BJ (cell line): ENCODE results near the gene CDH23. TPM values are rescaled to one million over a fixed set of nuclear protein-coding genes. Genes with fewer than 3 reads are reported as not detected.

Experiments
- CTCF ChIA-PET: fragments of 350-600 bp; formaldehyde crosslinking; extraction: SDS; loops from one replicate; lab custom pipeline; 2021; ENCODE audit warnings: antibody characterized with exemption, inconsistent platforms; lab: Yijun Ruan, JAX
- POLR2A ChIA-PET: fragments of 300-600 bp; sonication (Branson Sonifier 250); formaldehyde crosslinking; extraction: SDS; loops from one replicate; lab custom pipeline; 2021; ENCODE audit warnings: antibody characterized with exemption; lab: Charles Lee
- DNase-seq: peaks from one replicate; pipeline ENCODE4 v3.0.0-alpha.2; 2011; ENCODE audit warnings: low read depth
- H3K27me3 ChIP-seq: 2 replicates; pipeline ENCODE4 v1.6.0; 2011; ENCODE audit warnings: low read length; ENCODE audit not compliant: control insufficient read depth, insufficient read depth
- H3K36me3 ChIP-seq: 2 replicates; pipeline ENCODE4 v1.5.1; 2011; ENCODE audit warnings: low read length; ENCODE audit not compliant: control insufficient read depth, insufficient read depth
- H3K4me3 ChIP-seq: 2 replicates; pipeline ENCODE4 v1.5.1; 2011; ENCODE audit warnings: low read depth, mild to moderate bottlenecking, control low read depth, low read length
- CTCF ChIP-seq: IDR thresholded peaks from 2 replicates; pipeline ENCODE4 v1.5.1; 2011; ENCODE audit warnings: low read depth, mild to moderate bottlenecking, control low read depth, inconsistent platforms, low read length, moderate library complexity; ENCODE audit not compliant: insufficient read depth
- polyA plus RNA-seq: library from polyadenylated mRNA; depleted of rRNA; stranded (reverse); fragments of >200 nt; gene quantifications from 2 replicates; pipeline ENCODE4 v1.2.3, GENCODE V29; 2011

Gene CDH23
- polyA plus RNA-seq, 1 experiment = 0.05 TPM

GRCh38 chr10:71555087-71555723, 158.5 kb downstream of the CDH23 start:
- POLR2A ChIA-PET = no interaction called here
- Histone ChIP-seq H3K4me3 (no peak overlapping the region), H3K27me3 (peaks cover 9% of the 10 kb centered on the region), H3K36me3 (no peaks in the 10 kb centered on the region)
- TF ChIP-seq CTCF = no peak
- DNase-seq = no peak
- CTCF ChIA-PET = interaction anchor here (3.8 kb wide), 1 partner anchor 15 kb away, joined by 19 read pairs; no protein-coding TSS in a partner anchor

- POLR2A ChIA-PET = no interaction called here
- TF ChIP-seq CTCF = no peak
- CTCF ChIA-PET = interaction anchor here (3.8 kb wide), 1 partner anchor 14 kb away, joined by 19 read pairs; no protein-coding TSS in a partner anchor
Measured at GRCh38 chr10:71555724-71556119, 159.0 kb downstream of the CDH23 start.

GRCh38 chr10:71558991-71559390, 162.3 kb downstream of the CDH23 start:
- CTCF ChIA-PET = interaction anchor here (1.9 to 2.2 kb wide), 2 partner anchors 10 to 244 kb away, joined by 4 to 10 read pairs; no protein-coding TSS in a partner anchor
- Histone ChIP-seq H3K27me3 (peaks cover 9% of the 10 kb centered on the region), H3K4me3 (no peak overlapping the region), H3K36me3 (no peaks in the 10 kb centered on the region)
- TF ChIP-seq CTCF = no peak
- POLR2A ChIA-PET = no interaction called here
- no peak for DNase-seq

More at GRCh38 chr10:71555724-71556119, 159.0 kb downstream of the CDH23 start:
- H3K36me3 ChIP-seq = no peaks in the 10 kb centered on the region
- H3K27me3 ChIP-seq = peaks cover 9% of the 10 kb centered on the region
- no peak for DNase-seq
- no peak overlapping the region for H3K4me3 ChIP-seq

GRCh38 chr10:71561003-71561574, 164.4 kb downstream of the CDH23 start:
- no peak for TF ChIP-seq CTCF
- Histone ChIP-seq H3K27me3 (peaks cover 11% of the 10 kb centered on the region), H3K4me3 (no peak overlapping the region), H3K36me3 (no peaks in the 10 kb centered on the region)
- CTCF ChIA-PET = interaction anchor here (1.6 to 1.9 kb wide), 2 partner anchors 9 to 246 kb away, joined by 4 to 7 read pairs; no protein-coding TSS in a partner anchor
- POLR2A ChIA-PET = no interaction called here
- DNase-seq = no peak

- Histone ChIP-seq H3K4me3 (no peak overlapping the region), H3K36me3 (no peaks in the 10 kb centered on the region), H3K27me3 (peaks cover 11% of the 10 kb centered on the region)
- TF ChIP-seq CTCF = no peak
- DNase-seq = no peak
- POLR2A ChIA-PET = interaction anchor here (0.6 kb wide), 1 partner anchor 174 kb away, joined by 4 read pairs; no protein-coding TSS in a partner anchor
- CTCF ChIA-PET = interaction anchor here (1.4 to 1.6 kb wide), 2 partner anchors 8 to 243 kb away, joined by 5 to 7 read pairs; partner anchors contain the start of gene SLC29A3
Measured at GRCh38 chr10:71562181-71562580, 165.5 kb downstream of the CDH23 start.
